ENCODE data around the gene RPSA.
"Not testable (repeated sequence)": the region's sequence is repeated elsewhere in the genome, so short reads cannot be mapped to it uniquely, and the experiment has no call there.

Gene RPSA

GRCh38 chr3:39390181-39390580 is 16.3 kb upstream of the RPSA start:
- DNase-seq, result no peak

GRCh38 chr3:39396690-39397089 is 9.8 kb upstream of the RPSA start:
- DNase-seq, result no peak

GRCh38 chr3:39398700-39399099 is 7.8 kb upstream of the RPSA start:
- DNase-seq, result no peak

- no peak for DNase-seq
Observed at GRCh38 chr3:39401983-39402382, 4.5 kb upstream of the RPSA start.

- DNase-seq, result no peak
Observed at GRCh38 chr3:39404943-39405686, 1.4 kb upstream of the RPSA start.

GRCh38 chr3:39405687-39406367 is 693 bp upstream of the RPSA start:
- no peak for DNase-seq

GRCh38 chr3:39407259-39407629 is 724 bp downstream of the RPSA start:
- no peak for DNase-seq

- DNase-seq, result no peak
Observed at GRCh38 chr3:39407773-39408492, 1.4 kb downstream of the RPSA start.

- DNase-seq, result peak; percentile 59
Observed at GRCh38 chr3:39408493-39409372, 2.2 kb downstream of the RPSA start.

- DNase-seq, result no peak
Observed at GRCh38 chr3:39409514-39410136, 3.1 kb downstream of the RPSA start.

- DNase-seq, result no peak
Observed at GRCh38 chr3:39410893-39411292, 4.4 kb downstream of the RPSA start.

- no peak for DNase-seq
Observed at GRCh38 chr3:39412668-39413260, 6.2 kb downstream of the RPSA start.

- DNase-seq, result no peak
Observed at GRCh38 chr3:39413691-39414420, 7.3 kb downstream of the RPSA start.

- no peak for DNase-seq
Observed at GRCh38 chr3:39414421-39414907, 7.9 kb downstream of the RPSA start.

- DNase-seq, result not testable (repeated sequence)
Observed at GRCh38 chr3:39415302-39415701, 8.8 kb downstream of the RPSA start.

- peak; percentile 14 for DNase-seq
Observed at GRCh38 chr3:39415983-39416382, 9.5 kb downstream of the RPSA start.

- not testable (repeated sequence) for DNase-seq
Observed at GRCh38 chr3:39416998-39417397, 10.5 kb downstream of the RPSA start.

- DNase-seq, result not testable (repeated sequence)
Observed at GRCh38 chr3:39418556-39419225, 12.2 kb downstream of the RPSA start.

- no peak for DNase-seq
Observed at GRCh38 chr3:39419742-39420315, 13.3 kb downstream of the RPSA start.

GRCh38 chr3:39420543-39420942 is 14.0 kb downstream of the RPSA start:
- no peak for DNase-seq
